Measurements from ENCODE around the gene ZNF783.

Gene ZNF783

GRCh38 chr7:149229526-149229925 is 32.5 kb upstream of the ZNF783 start:
- no peak for TF ChIP-seq CTCF (IDR thresholded peaks at IDR 0.05; ENCODE audit: low read depth, low read length)

DNA sequence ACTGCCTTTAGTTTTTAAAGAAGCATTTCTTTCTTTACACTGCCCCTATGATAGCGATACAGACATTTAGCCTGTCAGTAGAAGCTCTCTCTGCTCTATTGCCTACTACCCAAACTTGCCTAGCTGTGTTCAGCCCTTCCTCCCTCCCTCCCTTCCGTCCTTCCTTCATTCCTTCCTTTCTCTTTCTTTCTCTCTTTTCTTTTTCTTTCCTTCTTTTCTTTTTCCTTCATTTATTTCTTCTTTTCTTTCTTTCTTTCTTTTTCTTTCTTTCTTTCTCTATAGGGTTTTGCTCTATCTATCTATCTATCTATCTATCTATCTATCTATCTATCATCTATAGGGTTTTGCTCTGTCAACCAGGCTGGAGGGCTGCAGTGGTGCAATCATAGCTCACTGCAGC is 29.6 kb upstream of the ZNF783 start:
- no peak for DNase-seq (ENCODE audit: extremely low read depth, low read depth)
- TF ChIP-seq CTCF (IDR thresholded peaks at IDR 0.05; ENCODE audit: low read depth, low read length): no peak

More at GRCh38 chr7:149229526-149229925, 32.5 kb upstream of the ZNF783 start:
- no peak for DNase-seq (ENCODE audit: extremely low read depth, low read depth)

DNA sequence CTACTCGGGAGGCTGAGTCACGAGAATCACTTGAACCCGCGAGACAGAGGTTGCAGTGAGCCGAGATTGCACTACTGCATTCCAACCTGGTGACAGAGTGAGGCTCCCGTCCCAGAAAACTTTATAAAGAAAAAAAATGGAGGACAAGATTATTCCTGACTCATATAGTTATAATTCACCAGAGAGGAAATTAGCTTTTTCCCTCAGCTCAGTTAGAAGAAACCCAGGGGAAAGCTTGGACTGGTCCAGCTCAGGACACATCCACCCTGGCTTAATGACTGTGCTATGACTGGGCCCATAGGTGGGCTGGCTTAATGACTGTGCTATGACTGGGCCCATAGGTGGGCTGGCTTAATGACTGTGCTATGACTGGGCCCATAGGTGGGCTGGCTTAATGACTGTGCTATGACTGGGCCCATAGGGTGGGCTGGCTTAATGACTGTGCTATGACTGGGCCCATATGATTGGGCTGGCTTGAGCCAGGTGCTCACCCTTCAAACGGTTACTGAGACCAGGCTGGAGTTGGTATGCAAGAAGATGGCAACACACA is 28.3 kb upstream of the ZNF783 start:
- peak; percentile 15 for DNase-seq (ENCODE audit: extremely low read depth, low read depth)

GRCh38 chr7:149237502-149237901 is 24.5 kb upstream of the ZNF783 start:
- no peak for DNase-seq (ENCODE audit: extremely low read depth, low read depth)
- TF ChIP-seq CTCF (IDR thresholded peaks at IDR 0.05; ENCODE audit: low read depth, low read length): no peak

GRCh38 chr7:149238051-149238450 is 23.9 kb upstream of the ZNF783 start:
- no peak for DNase-seq (ENCODE audit: extremely low read depth, low read depth)
- TF ChIP-seq CTCF (IDR thresholded peaks at IDR 0.05; ENCODE audit: low read depth, low read length): no peak

DNA sequence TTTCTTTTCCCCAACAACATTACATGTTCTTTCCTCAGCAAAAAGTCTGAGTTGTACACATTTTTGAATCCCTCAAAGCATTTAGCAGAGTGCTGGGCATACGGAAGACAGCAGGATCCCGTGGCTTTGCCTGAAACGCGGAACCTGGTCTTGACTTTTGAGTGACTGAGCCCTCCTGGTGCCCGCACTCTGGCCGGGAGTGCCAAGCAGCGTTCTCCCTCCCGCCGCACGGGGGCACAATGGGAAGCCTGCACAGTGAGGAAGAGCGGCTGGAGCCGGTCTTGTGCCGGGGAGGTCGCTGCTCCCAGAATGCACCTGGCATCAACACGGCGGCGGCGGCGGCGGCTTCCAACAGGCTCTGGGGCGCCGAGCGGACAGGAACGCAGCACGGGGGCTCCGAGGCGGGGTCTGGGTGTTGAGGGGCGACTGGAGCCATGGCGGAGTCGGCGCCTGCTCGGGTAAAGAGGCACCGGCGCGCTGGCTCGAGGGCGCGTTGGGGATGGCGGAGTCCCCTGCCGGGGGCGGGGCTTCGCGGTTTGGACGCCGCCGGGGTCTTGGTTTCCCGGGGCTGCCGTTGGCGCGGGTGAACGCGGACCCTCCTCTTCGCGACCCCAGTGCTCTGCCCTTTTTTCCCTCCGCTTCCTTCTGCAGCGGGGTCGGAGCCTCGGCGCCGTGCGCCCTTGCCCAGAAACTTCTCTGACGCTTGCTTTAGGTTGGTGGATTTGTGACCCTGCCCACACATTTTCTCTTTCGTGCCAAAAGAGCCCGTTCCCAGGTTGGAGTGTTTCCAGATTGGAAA is 22.5 kb upstream of the ZNF783 start, which contains the start of gene ZNF212:
ZNF212 (plus strand) TSS at position 307 of the 799 bp plus-strand sequence; CDS start at position 435, 128 bp downstream.
- TF ChIP-seq CTCF (IDR thresholded peaks at IDR 0.05; ENCODE audit: low read depth, low read length): peak; percentile 90
- DNase-seq (ENCODE audit: extremely low read depth, low read depth): peak; percentile 54

DNA sequence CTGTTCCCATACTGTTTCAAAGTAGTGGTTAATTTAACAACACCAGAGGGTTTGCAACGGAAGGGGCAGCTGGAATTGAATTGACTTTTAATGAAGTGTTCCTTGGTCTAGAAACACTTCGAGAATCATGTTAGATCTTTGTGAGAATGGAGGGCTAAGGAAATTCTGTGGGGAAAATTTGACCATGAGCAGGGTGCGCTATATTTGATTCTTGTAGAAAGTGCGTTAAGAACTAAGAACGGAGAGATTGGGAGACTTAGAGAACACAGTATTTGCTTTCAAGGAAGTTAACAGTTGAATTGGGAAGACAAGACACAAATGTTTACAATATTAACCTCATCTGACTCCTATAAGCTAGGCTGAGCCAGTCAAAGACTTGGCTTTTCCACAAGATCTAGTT is 21.4 kb upstream of the ZNF783 start:
- DNase-seq (ENCODE audit: extremely low read depth, low read depth): no peak
- TF ChIP-seq CTCF (IDR thresholded peaks at IDR 0.05; ENCODE audit: low read depth, low read length): no peak
